ENCODE data around the gene ANKS1B.

GRCh38 chr12:99495799-99496198 lies 488.9 kb downstream of the ANKS1B start:
- TF ChIP-seq CTCF (IDR thresholded peaks at IDR 0.05) (no peak), POLR2A (IDR thresholded peaks at IDR 0.05) (no peak)

Measured in thyroid gland (tissue), 4 donors.